CD4-positive, alpha-beta T cell treated with Interleukin-1 beta for 1 hour (primary cell): ENCODE results near the gene VPS13D.
"Not testable (repeated sequence)": the region's sequence is repeated elsewhere in the genome, so short reads cannot be mapped to it uniquely, and the experiment has no call there.

Experiments
- DNase-seq, 2 donors: peaks; one replicate each; pipeline ENCODE4 v3.0.0-alpha.2; 2020 to 2022

The VPS13D gene

GRCh38 chr1:12529640-12530174, 299.9 kb downstream of the VPS13D start:
- DNase-seq = no peak

GRCh38 chr1:12530462-12531178, 300.8 kb downstream of the VPS13D start:
- no peak for DNase-seq

- no peak for DNase-seq
Measured at GRCh38 chr1:12531179-12531499, 301.3 kb downstream of the VPS13D start.

GRCh38 chr1:12532405-12533315, 302.8 kb downstream of the VPS13D start:
- no peak for DNase-seq

- DNase-seq = no peak
Measured at GRCh38 chr1:12536023-12536639, 306.3 kb downstream of the VPS13D start.

- no peak for DNase-seq
Measured at GRCh38 chr1:12537294-12537693, 307.5 kb downstream of the VPS13D start.

- DNase-seq = no peak
Measured at GRCh38 chr1:12537906-12538461, 308.2 kb downstream of the VPS13D start.

GRCh38 chr1:12538536-12538935, 308.7 kb downstream of the VPS13D start:
- not testable (repeated sequence) for DNase-seq

GRCh38 chr1:12539320-12539704, 309.5 kb downstream of the VPS13D start:
- DNase-seq = no peak

GRCh38 chr1:12539705-12540579, 310.1 kb downstream of the VPS13D start:
- no peak for DNase-seq

GRCh38 chr1:12540580-12541273, 310.9 kb downstream of the VPS13D start:
- DNase-seq = no peak

GRCh38 chr1:12541274-12542137, 311.7 kb downstream of the VPS13D start:
- DNase-seq = no peak

GRCh38 chr1:12542138-12542465, 312.3 kb downstream of the VPS13D start:
- no peak for DNase-seq

GRCh38 chr1:12542616-12543592, 313.1 kb downstream of the VPS13D start:
- DNase-seq = no peak

GRCh38 chr1:12543740-12544154, 313.9 kb downstream of the VPS13D start:
- DNase-seq = no peak

GRCh38 chr1:12544357-12544756, 314.5 kb downstream of the VPS13D start:
- DNase-seq = no peak

GRCh38 chr1:12544992-12545391, 315.2 kb downstream of the VPS13D start:
- DNase-seq = no peak

- no peak for DNase-seq
Measured at GRCh38 chr1:12546771-12547585, 317.1 kb downstream of the VPS13D start.
